Measurements from ENCODE around the gene MTERF2. TPM values are rescaled to one million over a fixed set of nuclear protein-coding genes. Genes with fewer than 3 reads are reported as not detected.

The MTERF2 gene
- total RNA-seq, 4 donors from 2014 or later, result 5.0 to 24.6 (median 13.7) TPM

GRCh38 chr12:106975098-106975497 lies 11.8 kb downstream of the MTERF2 start:
- no peak overlapping the region for H3K4me3 ChIP-seq
- H3K27me3 ChIP-seq, result no peaks in the 10 kb centered on the region
- intact Hi-C loops (cut with DNase I; ENCODE audit: low total_unique reads), result no loop called here
- in situ Hi-C loops (cut with MboI; ENCODE audit: low sequenced_read_pairs in 4 of 4), result loop anchor here in 1 of 4 donors (25.0 kb wide), 1 partner anchor 112 kb away; the partner anchor contains the start of gene CRY1
- peaks cover 0 to 14% of the 10 kb centered on the region in 2 donors for H3K36me3 ChIP-seq
- H3K4me1 ChIP-seq, result peaks cover 40 to 42% of the 10 kb centered on the region in 2 donors
- no peak for ATAC-seq
- TF ChIP-seq CTCF (IDR thresholded peaks at IDR 0.05 in 4 of 5, conservative IDR thresholded peaks at IDR 0.05 in 1 of 5) (no peak), POLR2A (IDR thresholded peaks at IDR 0.05) (no peak)
- H3K9me3 ChIP-seq, result no peaks in the 10 kb centered on the region
- no peak for DNase-seq
- H3K27ac ChIP-seq, result no peak overlapping the region

DNA sequence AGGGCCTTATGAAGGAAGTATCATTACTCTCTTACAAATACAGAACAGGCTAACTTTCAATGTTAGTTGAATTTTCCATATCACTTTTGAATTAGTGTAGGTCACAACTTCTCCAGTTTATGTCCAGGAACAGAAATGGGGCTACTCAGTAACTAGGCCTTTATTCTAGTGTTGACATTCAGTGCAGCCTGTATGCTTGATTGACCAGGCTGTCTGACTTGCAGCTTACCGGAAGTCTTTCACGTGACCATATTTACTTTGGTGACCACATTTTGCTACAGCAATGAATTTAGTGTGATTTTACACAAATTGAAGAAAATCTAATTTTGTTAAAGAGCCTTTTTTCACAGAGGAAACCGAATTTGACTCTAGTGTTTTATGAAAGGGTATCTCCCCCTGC lies 12.4 kb downstream of the MTERF2 start:
- peaks cover 0 to 19% of the 10 kb centered on the region in 2 donors for H3K36me3 ChIP-seq
- no peak for DNase-seq
- intact Hi-C loops (cut with DNase I; ENCODE audit: low total_unique reads), result no loop called here

GRCh38 chr12:106973545-106973944 lies 13.4 kb downstream of the MTERF2 start:
- H3K27me3 ChIP-seq, result no peaks in the 10 kb centered on the region
- H3K4me3 ChIP-seq, result no peak overlapping the region
- H3K9me3 ChIP-seq, result no peaks in the 10 kb centered on the region
- DNase-seq (no peak), ATAC-seq (no peak)
- peaks cover 31 to 39% of the 10 kb centered on the region in 2 donors for H3K4me1 ChIP-seq
- TF ChIP-seq POLR2A (IDR thresholded peaks at IDR 0.05) (no peak), CTCF (IDR thresholded peaks at IDR 0.05 in 4 of 5, conservative IDR thresholded peaks at IDR 0.05 in 1 of 5) (no peak)
- in situ Hi-C loops (cut with MboI; ENCODE audit: low sequenced_read_pairs in 4 of 4), result no loop called here
- no peak overlapping the region for H3K27ac ChIP-seq
- intact Hi-C loops (cut with DNase I; ENCODE audit: low total_unique reads), result no loop called here
- H3K36me3 ChIP-seq, result peaks cover 0 to 25% of the 10 kb centered on the region in 2 donors

More for the DNA sequence above, 12.4 kb downstream of the MTERF2 start:
- in situ Hi-C loops (cut with MboI; ENCODE audit: low sequenced_read_pairs in 4 of 4), result no loop called here
- Histone ChIP-seq H3K4me1 (peaks cover 40% of the 10 kb centered on the region in 2 donors), H3K27me3 (no peaks in the 10 kb centered on the region), H3K27ac (no peak overlapping the region), H3K9me3 (no peaks in the 10 kb centered on the region), H3K4me3 (no peak overlapping the region)
- no peak for ATAC-seq
- TF ChIP-seq POLR2A (IDR thresholded peaks at IDR 0.05), result no peak
- TF ChIP-seq CTCF (IDR thresholded peaks at IDR 0.05 in 4 of 5, conservative IDR thresholded peaks at IDR 0.05 in 1 of 5), result no peak

DNA sequence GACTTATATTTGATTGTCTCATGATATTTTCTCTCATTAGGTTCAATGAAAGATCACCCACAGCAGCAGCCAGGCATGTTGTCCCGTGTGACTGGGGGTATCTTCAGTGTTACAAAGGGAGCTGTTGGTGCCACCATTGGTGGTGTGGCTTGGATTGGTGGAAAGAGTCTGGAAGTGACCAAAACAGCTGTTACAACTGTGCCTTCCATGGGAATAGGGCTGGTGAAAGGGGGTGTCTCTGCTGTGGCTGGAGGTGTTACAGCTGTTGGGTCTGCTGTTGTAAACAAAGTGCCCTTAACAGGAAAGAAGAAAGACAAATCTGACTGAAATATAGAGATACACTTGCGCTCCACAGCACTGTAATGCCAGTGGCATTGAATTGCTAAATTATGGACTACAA lies 15.9 kb downstream of the MTERF2 start:
- peaks cover 8 to 15% of the 10 kb centered on the region in 2 donors for H3K4me1 ChIP-seq
- in situ Hi-C loops (cut with MboI; ENCODE audit: low sequenced_read_pairs in 4 of 4), result no loop called here
- TF ChIP-seq POLR2A (IDR thresholded peaks at IDR 0.05) (no peak), CTCF (IDR thresholded peaks at IDR 0.05 in 4 of 5, conservative IDR thresholded peaks at IDR 0.05 in 1 of 5) (no peak)
- H3K4me3 ChIP-seq, result no peak overlapping the region
- H3K9me3 ChIP-seq, result no peaks in the 10 kb centered on the region
- DNase-seq (no peak), ATAC-seq (no peak)
- peaks cover 0 to 35% of the 10 kb centered on the region in 2 donors for H3K36me3 ChIP-seq
- no peaks in the 10 kb centered on the region for H3K27me3 ChIP-seq
- intact Hi-C loops (cut with DNase I; ENCODE audit: low total_unique reads), result no loop called here
- no peak overlapping the region for H3K27ac ChIP-seq

DNA sequence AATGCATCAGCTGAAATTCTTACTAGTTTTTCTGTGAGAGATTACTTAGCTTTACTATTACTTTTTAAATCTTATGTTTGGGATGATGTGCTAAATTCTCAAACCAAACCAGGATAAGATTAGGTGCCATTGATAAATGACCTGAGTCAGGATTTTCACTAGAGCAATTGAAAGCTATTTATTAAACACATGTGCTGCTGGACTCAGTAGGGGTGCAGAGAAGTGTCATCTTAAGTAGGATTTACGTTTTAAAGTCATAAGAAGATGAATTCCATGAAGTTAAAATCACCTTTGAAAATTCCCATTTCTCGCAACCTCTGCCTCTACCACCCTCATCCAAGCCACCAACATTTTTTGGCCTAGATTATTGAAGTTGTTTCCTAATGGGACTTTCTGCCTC lies 22.4 kb downstream of the MTERF2 start:
- ATAC-seq (no peak), DNase-seq (no peak)
- Histone ChIP-seq H3K9me3 (no peaks in the 10 kb centered on the region), H3K4me1 (no peaks in the 10 kb centered on the region), H3K36me3 (peaks cover 0 to 17% of the 10 kb centered on the region in 2 donors), H3K27me3 (no peaks in the 10 kb centered on the region), H3K4me3 (no peak overlapping the region), H3K27ac (no peak overlapping the region)
- intact Hi-C loops (cut with DNase I; ENCODE audit: low total_unique reads), result no loop called here
- no peak for TF ChIP-seq CTCF (IDR thresholded peaks at IDR 0.05 in 4 of 5, conservative IDR thresholded peaks at IDR 0.05 in 1 of 5)
- no peak for TF ChIP-seq POLR2A (IDR thresholded peaks at IDR 0.05)
- in situ Hi-C loops (cut with MboI; ENCODE audit: low sequenced_read_pairs in 4 of 4), result no loop called here
